Stimulated activated CD4-positive, alpha-beta T cell treated with anti-CD3 and anti-CD28 coated beads, TNF-alpha, amount 100 ng/mL, for 4 hours (primary cell): ENCODE results near the gene MBOAT1.
"Not testable (repeated sequence)": the region's sequence is repeated elsewhere in the genome, so short reads cannot be mapped to it uniquely, and the experiment has no call there.

Source experiments
- DNase-seq, 3 experiments: peaks; one replicate each; pipeline ENCODE4 v3.0.0-alpha.2; 2020; ENCODE audit warnings: low read depth in 3 of 3

MBOAT1 gene

GRCh38 chr6:20212392-20213111, at the start of gene MBOAT1:
MBOAT1 (minus strand) TSS chr6:20212469; CDS start chr6:20212234, 235 bp downstream.
- peak; percentile 21 to 47 (median 34) for DNase-seq

- DNase-seq: no peak
Measured at GRCh38 chr6:20261685-20262084, 49.4 kb upstream of the MBOAT1 start.

- no peak for DNase-seq
Measured at GRCh38 chr6:20260360-20260759, 48.1 kb upstream of the MBOAT1 start.

GRCh38 chr6:20259316-20260049, 47.2 kb upstream of the MBOAT1 start:
- no peak for DNase-seq

GRCh38 chr6:20255428-20255827, 43.2 kb upstream of the MBOAT1 start:
- no peak for DNase-seq

- DNase-seq: no peak
Measured at GRCh38 chr6:20254295-20254694, 42.0 kb upstream of the MBOAT1 start.

- DNase-seq: no peak
Measured at GRCh38 chr6:20253021-20253420, 40.8 kb upstream of the MBOAT1 start.

GRCh38 chr6:20252311-20252710, 40.0 kb upstream of the MBOAT1 start:
- DNase-seq: no peak

GRCh38 chr6:20251525-20251924, 39.3 kb upstream of the MBOAT1 start:
- no peak for DNase-seq

GRCh38 chr6:20246125-20246524, 33.9 kb upstream of the MBOAT1 start:
- no peak for DNase-seq

GRCh38 chr6:20244807-20245681, 32.8 kb upstream of the MBOAT1 start:
- DNase-seq: not testable (repeated sequence)

- DNase-seq: no peak
Measured at GRCh38 chr6:20243288-20243687, 31.0 kb upstream of the MBOAT1 start.

GRCh38 chr6:20242397-20242796, 30.1 kb upstream of the MBOAT1 start:
- no peak for DNase-seq

GRCh38 chr6:20241102-20241501, 28.8 kb upstream of the MBOAT1 start:
- no peak for DNase-seq

GRCh38 chr6:20238688-20239587, 26.7 kb upstream of the MBOAT1 start:
- DNase-seq: no peak

GRCh38 chr6:20237677-20238460, 25.6 kb upstream of the MBOAT1 start:
- no peak for DNase-seq

- DNase-seq: no peak
Measured at GRCh38 chr6:20236909-20237600, 24.8 kb upstream of the MBOAT1 start.

- DNase-seq: no peak
Measured at GRCh38 chr6:20236344-20236743, 24.1 kb upstream of the MBOAT1 start.

GRCh38 chr6:20235041-20235440, 22.8 kb upstream of the MBOAT1 start:
- no peak for DNase-seq

GRCh38 chr6:20234136-20234535, 21.9 kb upstream of the MBOAT1 start:
- no peak for DNase-seq
